Breast epithelium (tissue), 3 donors: ENCODE measurements around the gene PRPF18.

Experiments used
- CTCF ChIP-seq, 3 donors: fragments of 450-650 bp; IDR thresholded peaks; one replicate each; pipeline ENCODE4 v1.5.1; 2016 to 2017; ENCODE audit warnings: antibody characterized with exemption in 3 of 3, mild to moderate bottlenecking in 3 of 3, moderate library complexity in 3 of 3
- POLR2A ChIP-seq: fragments of 450-650 bp; IDR thresholded peaks from one replicate; pipeline ENCODE4 v1.6.1; 2016; ENCODE audit warnings: antibody characterized with exemption, mild to moderate bottlenecking, moderate library complexity

- no peak for TF ChIP-seq POLR2A
- TF ChIP-seq CTCF (IDR thresholded peaks at IDR 0.05) = no peak
Observed at GRCh38 chr10:13585943-13586342, 822 bp upstream of the PRPF18 start.
